HuH-7.5 (cell line): ENCODE measurements around the gene WDSUB1.

ENCODE experiments used
- DNase-seq: peaks from one replicate; pipeline ENCODE4 v3.0.0; 2011; ENCODE audit warnings: low spot score

Gene WDSUB1

GRCh38 chr2:159265171-159265576 lies 21.3 kb downstream of the WDSUB1 start:
- DNase-seq = no peak

- DNase-seq = no peak
Observed at GRCh38 chr2:159262904-159263303, 23.6 kb downstream of the WDSUB1 start.

- no peak for DNase-seq
Observed at GRCh38 chr2:159262226-159262625, 24.3 kb downstream of the WDSUB1 start.

GRCh38 chr2:159256159-159256558 lies 30.3 kb downstream of the WDSUB1 start:
- no peak for DNase-seq

DNA sequence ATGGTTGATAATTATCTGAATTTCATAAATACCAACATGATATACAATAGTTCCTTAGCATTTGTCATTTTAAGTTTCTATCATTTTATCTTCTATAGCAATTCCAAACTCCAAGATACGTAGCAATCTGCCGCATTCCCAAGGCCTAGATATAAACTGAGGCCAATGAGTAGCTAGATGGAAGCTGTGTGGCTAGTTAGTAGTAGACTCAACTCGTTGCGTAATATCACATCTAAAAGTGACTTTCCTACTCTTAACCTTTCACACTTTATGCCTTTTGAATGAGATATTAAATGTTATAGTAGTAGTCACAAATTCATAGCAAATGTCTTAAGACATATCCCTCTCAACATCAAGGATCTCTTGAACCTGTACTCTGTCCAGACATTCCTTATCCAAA lies 33.6 kb downstream of the WDSUB1 start:
- DNase-seq = no peak

GRCh38 chr2:159251296-159252173 lies 35.0 kb downstream of the WDSUB1 start:
- no peak for DNase-seq

GRCh38 chr2:159249990-159250715 lies 36.4 kb downstream of the WDSUB1 start:
- DNase-seq = no peak

GRCh38 chr2:159246325-159246988 lies 40.0 kb downstream of the WDSUB1 start:
- DNase-seq = no peak

DNA sequence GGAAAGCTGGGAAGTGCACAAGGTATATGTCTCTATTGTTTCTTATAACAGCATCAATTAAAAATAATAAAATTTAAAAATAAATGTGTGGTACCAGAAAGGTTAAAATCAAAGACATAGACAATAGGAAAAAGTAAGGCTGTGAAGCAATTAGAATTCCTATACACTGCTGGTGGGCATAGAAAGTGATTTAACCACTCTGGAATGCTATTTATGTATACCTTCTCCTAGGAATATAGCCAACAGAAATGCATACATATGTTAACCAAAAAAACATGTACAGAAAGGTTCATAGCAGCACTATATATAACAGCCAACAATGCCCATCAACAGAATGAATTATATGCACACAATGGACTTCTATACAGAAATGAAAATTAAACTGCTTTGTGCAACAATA lies 43.0 kb downstream of the WDSUB1 start:
- DNase-seq = no peak

- DNase-seq = no peak
Observed at GRCh38 chr2:159234868-159235267, 51.6 kb downstream of the WDSUB1 start.

- DNase-seq = no peak
Observed at GRCh38 chr2:159232456-159233170, 53.9 kb downstream of the WDSUB1 start.

GRCh38 chr2:159230145-159230877 lies 56.2 kb downstream of the WDSUB1 start:
- DNase-seq = no peak

GRCh38 chr2:159229476-159230144 lies 56.9 kb downstream of the WDSUB1 start:
- no peak for DNase-seq

DNA sequence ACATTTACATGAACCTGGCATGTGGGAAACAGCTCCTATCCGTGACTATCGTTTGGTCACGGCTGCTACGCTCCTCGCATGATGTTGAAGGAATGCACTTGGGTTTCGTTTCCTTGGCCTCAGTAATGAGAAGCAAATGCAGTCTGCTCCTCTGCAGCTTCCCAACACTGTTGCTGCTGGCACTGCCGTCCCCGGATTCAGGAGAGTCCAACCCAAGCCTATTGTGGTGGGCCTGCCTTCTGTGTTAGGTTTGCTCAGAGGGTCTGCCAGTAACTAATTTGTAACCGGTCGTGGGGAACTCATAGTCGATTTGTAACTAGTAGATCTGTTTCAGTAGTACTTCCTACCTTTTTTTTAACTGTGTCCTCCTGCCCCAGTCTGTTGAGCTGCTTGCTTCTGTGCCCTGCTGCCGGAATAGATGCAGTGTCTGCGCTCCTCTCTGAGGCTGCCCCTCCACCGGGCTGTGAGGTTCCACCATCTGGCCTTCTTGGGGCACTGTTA lies 58.4 kb downstream of the WDSUB1 start:
- DNase-seq = no peak

DNA sequence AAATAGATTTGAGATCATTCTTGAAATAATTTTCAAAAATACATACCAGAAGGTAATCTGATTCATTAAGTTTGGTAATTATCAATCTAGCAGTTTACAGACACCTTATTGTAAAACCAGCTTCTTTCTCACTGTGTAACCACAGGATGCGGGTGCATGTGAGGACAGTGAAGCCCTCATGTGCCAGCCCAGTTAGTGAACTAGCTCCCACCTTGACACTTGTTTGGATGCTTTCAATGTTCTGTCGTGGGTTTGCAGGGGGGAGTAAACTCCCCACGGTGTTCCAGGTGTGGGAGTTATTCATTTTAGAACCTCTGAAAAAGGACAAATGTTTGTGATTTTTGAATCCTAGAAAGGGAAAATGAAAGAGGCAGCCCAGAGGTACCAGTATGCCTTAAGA lies 59.0 kb downstream of the WDSUB1 start:
- no peak for DNase-seq

- DNase-seq = no peak
Observed at GRCh38 chr2:159226608-159227385, 59.7 kb downstream of the WDSUB1 start.

GRCh38 chr2:159226059-159226461 lies 60.4 kb downstream of the WDSUB1 start:
- DNase-seq = no peak

DNA sequence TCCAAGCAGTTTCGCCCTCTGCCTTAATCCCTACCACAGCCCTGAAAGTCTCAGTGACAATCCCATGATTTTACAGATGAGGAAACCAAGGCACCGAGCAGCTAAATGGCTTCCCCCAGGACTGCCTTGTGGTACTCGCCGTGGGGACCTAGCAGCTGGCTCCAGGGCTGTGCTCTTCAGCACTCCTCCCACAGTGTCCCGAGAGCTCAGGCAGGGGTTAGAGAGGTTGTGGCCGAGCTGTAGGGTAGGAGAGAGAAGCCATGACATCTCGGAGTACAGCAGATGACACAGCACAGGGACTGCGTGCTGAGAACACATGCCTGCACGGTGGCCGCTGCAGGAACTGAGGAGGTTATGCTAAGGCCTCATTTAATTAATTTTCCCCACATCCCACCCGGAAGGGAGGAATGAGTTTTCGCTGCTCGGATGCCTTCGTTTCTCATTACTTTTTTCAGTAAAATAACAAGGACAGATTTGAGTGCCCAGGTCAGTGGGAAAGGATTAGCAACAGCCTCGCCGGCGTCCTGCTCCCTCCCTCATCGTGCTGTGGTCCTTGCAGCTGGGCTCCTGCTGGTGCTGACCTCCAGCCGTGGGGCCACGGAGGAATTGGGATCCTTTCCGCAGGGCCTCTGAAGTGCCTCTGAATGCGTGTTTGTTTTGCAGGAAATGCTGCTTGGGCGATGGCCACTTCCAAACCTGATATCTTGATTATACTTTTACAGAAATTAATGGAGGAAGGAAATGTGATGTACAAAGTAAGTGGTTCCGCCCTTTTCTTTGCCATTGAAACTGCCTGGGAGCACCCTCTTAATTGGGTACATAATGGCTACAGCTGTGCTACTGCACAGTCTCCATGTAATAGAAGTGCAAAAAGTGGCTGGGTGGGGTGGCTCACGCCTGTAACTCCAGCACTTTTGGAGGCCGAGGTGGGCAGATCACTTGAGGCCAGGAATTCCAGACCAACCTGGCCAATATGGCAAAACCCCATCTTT lies 61.2 kb downstream of the WDSUB1 start:
- no peak for DNase-seq
